ENCODE results near the gene MAPKAP1.

DNA sequence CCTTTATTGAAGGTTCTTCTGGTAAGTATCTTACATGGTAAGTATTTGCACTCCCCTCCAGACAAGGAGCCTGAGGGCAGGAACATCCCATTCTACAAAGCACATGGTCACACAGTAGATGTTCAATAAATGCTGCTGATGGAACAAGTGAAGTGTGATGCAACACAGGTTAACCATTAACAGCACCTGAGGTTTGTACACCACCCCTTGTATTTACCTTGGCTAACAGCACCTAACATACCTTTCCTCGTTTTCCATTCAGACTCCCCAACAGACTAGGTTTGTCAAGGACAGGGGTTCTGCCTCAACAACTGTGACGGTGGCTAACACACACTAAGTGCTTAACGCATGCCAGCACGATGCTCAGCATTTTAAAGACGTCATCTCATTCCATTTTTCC is 213.6 kb downstream of the MAPKAP1 start:
- TF ChIP-seq, protein P1, sequence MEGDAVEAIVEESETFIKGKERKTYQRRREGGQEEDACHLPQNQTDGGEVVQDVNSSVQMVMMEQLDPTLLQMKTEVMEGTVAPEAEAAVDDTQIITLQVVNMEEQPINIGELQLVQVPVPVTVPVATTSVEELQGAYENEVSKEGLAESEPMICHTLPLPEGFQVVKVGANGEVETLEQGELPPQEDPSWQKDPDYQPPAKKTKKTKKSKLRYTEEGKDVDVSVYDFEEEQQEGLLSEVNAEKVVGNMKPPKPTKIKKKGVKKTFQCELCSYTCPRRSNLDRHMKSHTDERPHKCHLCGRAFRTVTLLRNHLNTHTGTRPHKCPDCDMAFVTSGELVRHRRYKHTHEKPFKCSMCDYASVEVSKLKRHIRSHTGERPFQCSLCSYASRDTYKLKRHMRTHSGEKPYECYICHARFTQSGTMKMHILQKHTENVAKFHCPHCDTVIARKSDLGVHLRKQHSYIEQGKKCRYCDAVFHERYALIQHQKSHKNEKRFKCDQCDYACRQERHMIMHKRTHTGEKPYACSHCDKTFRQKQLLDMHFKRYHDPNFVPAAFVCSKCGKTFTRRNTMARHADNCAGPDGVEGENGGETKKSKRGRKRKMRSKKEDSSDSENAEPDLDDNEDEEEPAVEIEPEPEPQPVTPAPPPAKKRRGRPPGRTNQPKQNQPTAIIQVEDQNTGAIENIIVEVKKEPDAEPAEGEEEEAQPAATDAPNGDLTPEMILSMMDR (IDR thresholded peaks at IDR 0.05), result no peak
- TF ChIP-seq ZFX (IDR thresholded peaks at IDR 0.05; ENCODE audit: borderline replicate concordance), result no peak

Data from 22Rv1 (cell line).